Effector memory CD4-positive, alpha-beta T cell (primary cell): ENCODE data around the gene SNRNP200.

Source experiments
- DNase-seq, 3 donors: peaks; one replicate each; pipeline ENCODE4 v3.0.0-alpha.2; 2020
- H3K27ac ChIP-seq: 2 replicates; pipeline ENCODE4 v1.7.0; 2013; ENCODE audit warnings: mild to moderate bottlenecking, low read length, moderate library complexity; ENCODE audit not compliant: insufficient read depth, poor library complexity, severe bottlenecking
- H3K27me3 ChIP-seq: replicated peaks from 2 replicates; pipeline ENCODE4 v1.7.0; 2013; ENCODE audit warnings: mild to moderate bottlenecking, low read length; ENCODE audit not compliant: insufficient read depth, control insufficient read depth, poor library complexity, severe bottlenecking
- H3K36me3 ChIP-seq: 2 replicates; pipeline ENCODE4 v1.7.0; 2013; ENCODE audit warnings: mild to moderate bottlenecking, low read length, moderate library complexity; ENCODE audit not compliant: control insufficient read depth, insufficient read depth
- H3K4me1 ChIP-seq: 2 replicates; pipeline ENCODE4 v1.7.0; 2013; ENCODE audit warnings: low read length, mild to moderate bottlenecking; ENCODE audit not compliant: control insufficient read depth, insufficient read depth, poor library complexity, severe bottlenecking
- H3K4me3 ChIP-seq: 2 replicates; pipeline ENCODE4 v1.7.0; 2013; ENCODE audit warnings: low read length, low read depth, mild to moderate bottlenecking; ENCODE audit not compliant: insufficient read depth, poor library complexity, severe bottlenecking
- H3K9me3 ChIP-seq: 2 replicates; pipeline ENCODE4 v1.7.0; 2013; ENCODE audit warnings: mild to moderate bottlenecking, low read length, moderate library complexity; ENCODE audit not compliant: control insufficient read depth

SNRNP200 gene

GRCh38 chr2:96254571-96254970, 50.8 kb downstream of the SNRNP200 start:
- Histone ChIP-seq H3K27ac (no peak overlapping the region), H3K9me3 (no peaks in the 10 kb centered on the region), H3K4me1 (peaks cover 4% of the 10 kb centered on the region), H3K36me3 (peaks cover 56% of the 10 kb centered on the region), H3K27me3 (no peaks in the 10 kb centered on the region), H3K4me3 (no peak overlapping the region)
- DNase-seq = no peak

GRCh38 chr2:96253006-96253405, 52.3 kb downstream of the SNRNP200 start:
- Histone ChIP-seq H3K4me3 (no peak overlapping the region), H3K9me3 (no peaks in the 10 kb centered on the region), H3K27me3 (no peaks in the 10 kb centered on the region), H3K27ac (no peak overlapping the region), H3K36me3 (peaks cover 52% of the 10 kb centered on the region), H3K4me1 (peaks cover 4% of the 10 kb centered on the region)
- DNase-seq = no peak

- peaks cover 4% of the 10 kb centered on the region for H3K4me1 ChIP-seq
- no peak overlapping the region for H3K27ac ChIP-seq
Measured at GRCh38 chr2:96252526-96252925, 52.8 kb downstream of the SNRNP200 start.

GRCh38 chr2:96251721-96252292, 53.5 kb downstream of the SNRNP200 start:
- no peak overlapping the region for H3K27ac ChIP-seq
- no peak for DNase-seq
- H3K4me1 ChIP-seq = peaks cover 2% of the 10 kb centered on the region
- no peak overlapping the region for H3K4me3 ChIP-seq
- peaks cover 51% of the 10 kb centered on the region for H3K36me3 ChIP-seq
- no peaks in the 10 kb centered on the region for H3K27me3 ChIP-seq
- no peaks in the 10 kb centered on the region for H3K9me3 ChIP-seq

More at GRCh38 chr2:96252526-96252925, 52.8 kb downstream of the SNRNP200 start:
- peaks cover 51% of the 10 kb centered on the region for H3K36me3 ChIP-seq
- no peak overlapping the region for H3K4me3 ChIP-seq
- H3K27me3 ChIP-seq = no peaks in the 10 kb centered on the region
- no peaks in the 10 kb centered on the region for H3K9me3 ChIP-seq
- no peak for DNase-seq

- Histone ChIP-seq H3K36me3 (peaks cover 43% of the 10 kb centered on the region), H3K27me3 (no peaks in the 10 kb centered on the region), H3K27ac (no peak overlapping the region), H3K4me1 (no peaks in the 10 kb centered on the region), H3K4me3 (no peak overlapping the region), H3K9me3 (no peaks in the 10 kb centered on the region)
- no peak for DNase-seq
Measured at GRCh38 chr2:96250188-96250587, 55.2 kb downstream of the SNRNP200 start.

- H3K4me3 ChIP-seq = no peak overlapping the region
- no peaks in the 10 kb centered on the region for H3K4me1 ChIP-seq
- peaks cover 38% of the 10 kb centered on the region for H3K36me3 ChIP-seq
- no peak overlapping the region for H3K27ac ChIP-seq
- no peaks in the 10 kb centered on the region for H3K27me3 ChIP-seq
- DNase-seq = no peak
- no peaks in the 10 kb centered on the region for H3K9me3 ChIP-seq
Measured at GRCh38 chr2:96249654-96250053, 55.7 kb downstream of the SNRNP200 start.

GRCh38 chr2:96248624-96249023, 56.7 kb downstream of the SNRNP200 start:
- H3K36me3 ChIP-seq = peaks cover 28% of the 10 kb centered on the region
- H3K27me3 ChIP-seq = no peaks in the 10 kb centered on the region
- no peaks in the 10 kb centered on the region for H3K4me1 ChIP-seq
- H3K9me3 ChIP-seq = no peaks in the 10 kb centered on the region
- H3K4me3 ChIP-seq = no peak overlapping the region
- DNase-seq = no peak
- H3K27ac ChIP-seq = no peak overlapping the region

- Histone ChIP-seq H3K4me3 (no peak overlapping the region), H3K36me3 (peaks cover 20% of the 10 kb centered on the region), H3K27me3 (no peaks in the 10 kb centered on the region), H3K27ac (no peak overlapping the region), H3K9me3 (no peaks in the 10 kb centered on the region), H3K4me1 (peaks cover 1% of the 10 kb centered on the region)
- DNase-seq = no peak
Measured at GRCh38 chr2:96247896-96248295, 57.5 kb downstream of the SNRNP200 start.

- H3K4me1 ChIP-seq = peaks cover 10% of the 10 kb centered on the region
- no peak overlapping the region for H3K27ac ChIP-seq
- H3K27me3 ChIP-seq = no peaks in the 10 kb centered on the region
- H3K36me3 ChIP-seq = peaks cover 12% of the 10 kb centered on the region
- no peaks in the 10 kb centered on the region for H3K9me3 ChIP-seq
- no peak for DNase-seq
- no peak overlapping the region for H3K4me3 ChIP-seq
Measured at GRCh38 chr2:96247009-96247408, 58.3 kb downstream of the SNRNP200 start.

- Histone ChIP-seq H3K4me3 (no peak overlapping the region), H3K27ac (no peak overlapping the region), H3K9me3 (no peaks in the 10 kb centered on the region), H3K4me1 (peaks cover 21% of the 10 kb centered on the region), H3K27me3 (no peaks in the 10 kb centered on the region), H3K36me3 (peaks cover 6% of the 10 kb centered on the region)
- DNase-seq = no peak
Measured at GRCh38 chr2:96245609-96246390, 59.5 kb downstream of the SNRNP200 start.
